H1 (cell line): ENCODE results near the gene GRIK4. TPM values are rescaled to one million over a fixed set of nuclear protein-coding genes. Genes with fewer than 3 reads are reported as not detected.

Experiments
- SIRT6 ChIP-seq: IDR thresholded peaks from one replicate; pipeline ENCODE4 v1.7.1; 2012; ENCODE audit warnings: low read length, inconsistent platforms
- SIX5 ChIP-seq: IDR thresholded peaks from 2 replicates; pipeline ENCODE4 v1.6.1; 2011; ENCODE audit warnings: mild to moderate bottlenecking, low read depth, low read length
- SP2 ChIP-seq: IDR thresholded peaks from 2 replicates; pipeline ENCODE4 v1.6.1; 2012; ENCODE audit warnings: mild to moderate bottlenecking, low read length, inconsistent platforms
- polyA plus RNA-seq, 7 experiments: library from polyadenylated mRNA; depleted of rRNA in 3 of 7; stranded (reverse) in 5 of 7; unstranded in 2 of 7; fragments of >200 nt in 5 of 7; fragments of 200-250 nt in 2 of 7; gene quantifications; 1 replicate in 5 of 7; 2 replicates in 1 of 7; 4 replicates in 1 of 7; pipeline versions ENCODE4 v1.2.1 to v1.2.3, GENCODE V29; 2011 to 2013; ENCODE audit warnings: missing spikeins in 2 of 7, mixed read lengths in 2 of 7
- total RNA-seq: library from RNA; stranded (reverse); fragmentation: NEBNext Ultra II Directional; extraction: Animal tissue kit (Norgen Biotek cat#: 25700); gene quantifications from 2 replicates; pipeline ENCODE4 v1.2.1, GENCODE V29; 2021

The GRIK4 gene
- total and polyA plus RNA-seq, 2 of the 8 experiments (the other 6 are each of a cell fraction or from before 2014, with no cell fraction given) = 1.2 to 2.9 TPM

DNA sequence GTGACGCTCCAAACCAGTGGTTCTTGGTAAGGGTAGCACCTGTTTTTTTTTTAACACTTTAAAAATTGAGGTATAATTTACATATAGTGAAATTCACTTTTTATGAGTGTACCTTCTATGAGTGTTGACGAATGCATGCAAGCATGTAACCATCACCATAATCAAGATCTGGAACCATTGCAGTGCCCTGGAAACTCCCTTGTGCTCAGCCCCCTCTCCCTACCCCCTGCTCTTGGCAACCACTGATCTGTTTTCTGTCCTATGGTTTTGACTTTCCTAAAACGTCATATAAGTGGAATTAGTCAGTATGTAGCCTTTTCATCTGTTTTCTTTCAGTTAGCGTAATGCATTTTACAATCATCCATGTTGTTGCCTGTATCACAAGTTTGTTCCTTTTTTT, 212.2 kb downstream of the GRIK4 start (continued):
- TF ChIP-seq SIRT6 (no peak), SP2 (no peak), SIX5 (no peak)
